Measurements from ENCODE around the gene RAB40C.

Gene RAB40C

DNA sequence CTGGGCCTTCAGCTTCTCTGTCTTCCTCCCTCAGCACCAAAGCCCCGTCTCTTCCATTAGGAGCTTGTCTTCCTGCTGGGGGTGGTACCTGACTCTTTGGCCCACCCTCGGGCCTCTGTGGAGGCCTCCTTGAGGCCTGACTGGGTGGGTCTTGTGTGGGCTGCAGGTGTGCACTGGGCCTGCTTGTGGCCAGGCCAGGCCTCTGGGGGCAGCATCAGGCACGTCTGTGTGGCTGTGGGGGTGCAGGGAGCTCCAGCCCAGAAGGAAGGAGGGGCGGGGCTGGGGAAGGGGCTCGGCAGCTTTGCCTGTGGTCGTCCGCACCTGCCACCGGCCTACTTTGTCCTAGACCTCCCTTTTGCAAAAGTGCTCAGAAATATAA is 13.1 kb upstream of the RAB40C start:
- TF ChIP-seq SNAI2 (CRISPR knock-in tag; IDR thresholded peaks at IDR 0.05) (no peak), ZNF70 (CRISPR knock-in tag; IDR thresholded peaks at IDR 0.05) (no peak), CSDC2 (CRISPR knock-in tag; IDR thresholded peaks at IDR 0.05) (no peak), PPARA (CRISPR knock-in tag; IDR thresholded peaks at IDR 0.05; ENCODE audit: borderline replicate concordance) (no peak)
- no peak for ATAC-seq

DNA sequence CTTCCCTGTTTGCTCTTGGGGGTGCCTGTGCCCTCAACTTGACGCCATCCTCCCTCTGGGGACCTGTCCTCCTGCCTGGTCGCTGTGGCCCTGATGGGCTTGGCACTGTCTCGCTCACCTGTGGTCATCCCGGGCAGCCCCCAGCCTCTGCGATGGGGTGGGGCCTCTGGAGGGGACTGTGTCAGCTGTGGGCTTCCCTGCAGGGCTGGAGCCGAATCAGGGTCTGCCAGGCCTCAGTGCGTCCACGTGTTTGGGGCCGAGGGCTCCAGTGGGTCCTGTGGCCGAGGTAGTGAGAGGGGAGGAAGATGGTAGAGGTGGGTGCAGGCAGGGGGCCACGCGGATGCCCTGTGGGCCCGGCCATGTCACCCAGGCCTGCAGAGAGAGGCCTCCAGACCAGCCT is 12.1 kb upstream of the RAB40C start:
- no peak for ATAC-seq
- TF ChIP-seq SNAI2 (CRISPR knock-in tag; IDR thresholded peaks at IDR 0.05) = no peak
- TF ChIP-seq PPARA (CRISPR knock-in tag; IDR thresholded peaks at IDR 0.05; ENCODE audit: borderline replicate concordance) = no peak
- no peak for TF ChIP-seq ZFP3 (CRISPR knock-in tag; IDR thresholded peaks at IDR 0.05)
- TF ChIP-seq CREB5 (CRISPR knock-in tag; IDR thresholded peaks at IDR 0.05; ENCODE audit: low read depth) = no peak
- no peak for TF ChIP-seq BACH2 (CRISPR knock-in tag; IDR thresholded peaks at IDR 0.05; ENCODE audit: borderline replicate concordance)
- TF ChIP-seq POU6F1 (CRISPR knock-in tag; IDR thresholded peaks at IDR 0.05; ENCODE audit: borderline replicate concordance, low read depth) = no peak
- TF ChIP-seq GLIS3 (CRISPR knock-in tag; IDR thresholded peaks at IDR 0.05) = no peak
- TF ChIP-seq TSHZ2 (CRISPR knock-in tag; IDR thresholded peaks at IDR 0.05) = no peak
- TF ChIP-seq CSRNP3 (CRISPR knock-in tag; IDR thresholded peaks at IDR 0.05) = no peak
- no peak for TF ChIP-seq ISL1 (CRISPR knock-in tag; IDR thresholded peaks at IDR 0.05)

- ATAC-seq = no peak
- TF ChIP-seq ZNF565 (CRISPR knock-in tag; conservative IDR thresholded peaks at IDR 0.05; ENCODE audit: low read depth) (no peak), ZNF70 (CRISPR knock-in tag; IDR thresholded peaks at IDR 0.05) (no peak), ESRRG (CRISPR knock-in tag; IDR thresholded peaks at IDR 0.05) (no peak), OSR1 (CRISPR knock-in tag; IDR thresholded peaks at IDR 0.05) (no peak), TSHZ2 (CRISPR knock-in tag; IDR thresholded peaks at IDR 0.05) (no peak), PPARA (CRISPR knock-in tag; IDR thresholded peaks at IDR 0.05; ENCODE audit: borderline replicate concordance) (no peak), ZNF8 (CRISPR knock-in tag; IDR thresholded peaks at IDR 0.05) (no peak), RARB (CRISPR knock-in tag; IDR thresholded peaks at IDR 0.05) (no peak), TCF4 (CRISPR knock-in tag; IDR thresholded peaks at IDR 0.05; ENCODE audit: borderline replicate concordance) (no peak), ARNTL (CRISPR knock-in tag; IDR thresholded peaks at IDR 0.05; ENCODE audit: borderline replicate concordance, low read depth) (no peak), CREB5 (CRISPR knock-in tag; IDR thresholded peaks at IDR 0.05; ENCODE audit: low read depth) (no peak), TOX (CRISPR knock-in tag; IDR thresholded peaks at IDR 0.05; ENCODE audit: borderline replicate concordance) (no peak), CSRNP3 (CRISPR knock-in tag; IDR thresholded peaks at IDR 0.05) (no peak), SNAI2 (CRISPR knock-in tag; IDR thresholded peaks at IDR 0.05) (no peak), POU6F1 (CRISPR knock-in tag; IDR thresholded peaks at IDR 0.05; ENCODE audit: borderline replicate concordance, low read depth) (no peak)
Observed at GRCh38 chr16:578232-578869, 11.5 kb upstream of the RAB40C start.
